ENCODE data around the gene LCP1. TPM values are rescaled to one million over a fixed set of nuclear protein-coding genes. Genes with fewer than 3 reads are reported as not detected.

Gene LCP1
- total and polyA plus RNA-seq, 9 of the 15 experiments (the other 6 are each of a cell fraction or from before 2014, with no cell fraction given), result 83.0 to 255 (median 163) TPM

GRCh38 chr13:46137627-46138317, 44.2 kb downstream of the LCP1 start:
- Histone ChIP-seq H3K4me2 (ENCODE audit: insufficient read depth, low read length) (no peak overlapping the region), H3K36me3 (ENCODE audit: control insufficient read depth, insufficient read depth, low read length) (peaks cover 89% of the 10 kb centered on the region), H3K9me3 (replicated peaks; ENCODE audit: control insufficient read depth, insufficient read depth, low read depth, low read length) (no peaks in the 10 kb centered on the region), H3K4me1 (replicated peaks in 1 of 2; ENCODE audit: control insufficient read depth in 2 of 2, insufficient read depth in 2 of 2, low read length in 2 of 2) (no peaks in the 10 kb centered on the region), H3K4me3 (no peak overlapping the region), H2AFZ (ENCODE audit: low read depth, low read length) (no peak overlapping the region), H3K79me2 (ENCODE audit: control insufficient read depth, insufficient read depth, low read length) (no peaks in the 10 kb centered on the region), H3K27ac (ENCODE audit: extremely low read depth, low read depth, low read length) (no peak overlapping the region), H4K20me1 (replicated peaks; ENCODE audit: control insufficient read depth, insufficient read depth, low read length) (no peaks in the 10 kb centered on the region), H3K27me3 (ENCODE audit: control insufficient read depth in 2 of 2, insufficient read depth in 2 of 2, low read length in 2 of 2) (no peaks in the 10 kb centered on the region), H3K9ac (ENCODE audit: insufficient read depth in 1 of 2, low read depth in 2 of 2, low read length in 2 of 2) (no peak overlapping the region), H3K9me1 (ENCODE audit: control insufficient read depth, insufficient read depth, low read length) (no peaks in the 10 kb centered on the region)
- TF ChIP-seq CHCHD3 (CRISPR knock-in tag; IDR thresholded peaks at IDR 0.05) (no peak), EGR1 (conservative IDR thresholded peaks at IDR 0.05) (no peak), ZNF79 (CRISPR knock-in tag; IDR thresholded peaks at IDR 0.05; ENCODE audit: low read depth) (no peak), EP300 (IDR thresholded peaks at IDR 0.05; ENCODE audit: low read length) (no peak), GTF2F1 (IDR thresholded peaks at IDR 0.05; ENCODE audit: low read depth, low read length) (no peak), MXD1 (CRISPR knock-in tag; IDR thresholded peaks at IDR 0.05; ENCODE audit: borderline replicate concordance, poor library complexity, severe bottlenecking) (no peak), RAD21 (CRISPR knock-in tag; conservative IDR thresholded peaks at IDR 0.05 in 1 of 2, IDR thresholded peaks at IDR 0.05 in 1 of 2) (no peak), E2F1 (CRISPR knock-in tag; IDR thresholded peaks at IDR 0.05) (no peak), HCFC1 (IDR thresholded peaks at IDR 0.05; ENCODE audit: low read depth, low read length) (no peak), ZFP36 (IDR thresholded peaks at IDR 0.05; ENCODE audit: low read depth, low read length, partially characterized antibody) (no peak), YBX1 (IDR thresholded peaks at IDR 0.05) (no peak), MCM7 (IDR thresholded peaks at IDR 0.05) (no peak), HNRNPK (IDR thresholded peaks at IDR 0.05; ENCODE audit: low read depth, low read length, poor library complexity, severe bottlenecking) (no peak), TFAP4 (CRISPR knock-in tag; IDR thresholded peaks at IDR 0.05; ENCODE audit: borderline replicate concordance) (no peak)
- POLR2A ChIA-PET, result no interaction called here
- no peak for DNase-seq (ENCODE audit: extremely low read depth in 1 of 4, low spot score in 3 of 4)
- BruUV-seq (replicated peaks), result no TSS peak
- ATAC-seq, result no peak
- 85% methylated on average over 2 of the region's 2 CpGs for WGBS (ENCODE audit: insufficient coverage, low coverage, missing lambda C conversion rate)
- no peak for FAIRE-seq
- CTCF ChIA-PET (ENCODE audit: low intra/inter-chr PET ratio), result interaction anchor here (0.6 kb wide), 1 partner anchor 169 kb away, joined by 4 read pairs; no protein-coding TSS in a partner anchor
- in situ Hi-C loops (cut with MboI), result no loop called here
- intact Hi-C loops (cut with micrococcal nuclease), result no loop called here

Data from K562 (cell line).